Upper lobe of right lung (tissue), 1 donor: ENCODE results near the gene TRAPPC11. TPM values are rescaled to one million over a fixed set of nuclear protein-coding genes. Genes with fewer than 3 reads are reported as not detected.

ENCODE experiments used
- ATAC-seq: fragments of 200-7000 bp; cut with Tn5 transposase; one replicate; pipeline ENCODE4 v1.9.1; 2020; ENCODE audit warnings: mild to moderate bottlenecking, moderate library complexity
- DNase-seq: peaks from one replicate; pipeline ENCODE4 v3.0.0-alpha.2; 2020
- H3K27ac ChIP-seq: fragments of 200-600 bp; one replicate; pipeline ENCODE4 v1.8.0; 2022
- H3K27me3 ChIP-seq: fragments of 200-600 bp; one replicate; pipeline ENCODE4 v1.8.0; 2022; ENCODE audit warnings: mild to moderate bottlenecking
- H3K36me3 ChIP-seq: fragments of 200-600 bp; one replicate; pipeline ENCODE4 v1.8.0; 2022
- H3K4me1 ChIP-seq: fragments of 200-600 bp; one replicate; pipeline ENCODE4 v1.8.0; 2022
- H3K4me3 ChIP-seq: fragments of 200-600 bp; one replicate; pipeline ENCODE4 v1.8.0; 2022; ENCODE audit warnings: mild to moderate bottlenecking
- H3K9me3 ChIP-seq: fragments of 200-600 bp; one replicate; pipeline ENCODE4 v1.8.0; 2022
- CTCF ChIP-seq: fragments of 200-600 bp; IDR thresholded peaks from one replicate; pipeline ENCODE4 v1.8.0; 2022; ENCODE audit warnings: antibody characterized with exemption
- intact Hi-C: fragments of 100-400 bp; cut with DNase I; formaldehyde crosslinking; loops from one replicate; pipeline ENCODE4 v1.11.0; 2022
- total RNA-seq: library from RNA; stranded (reverse); fragmentation: NEBNext Ultra II Directional; extraction: Animal tissue kit (Norgen Biotek cat#: 25700); gene quantifications from one replicate; pipeline ENCODE4 v1.2.1, GENCODE V29; 2021
- donor health status: DM: no; HTN: yes; CAD: no; lungs with severe emphysema.

The TRAPPC11 gene
- total RNA-seq, 1 donor from 2014 or later: 31.7 TPM

- no peaks in the 10 kb centered on the region for H3K4me1 ChIP-seq
- DNase-seq: no peak
- TF ChIP-seq CTCF: no peak
- H3K9me3 ChIP-seq: no peaks in the 10 kb centered on the region
- ATAC-seq: no peak
- intact Hi-C loops: no loop called here
- no peak overlapping the region for H3K27ac ChIP-seq
- H3K36me3 ChIP-seq: no peaks in the 10 kb centered on the region
- no peaks in the 10 kb centered on the region for H3K27me3 ChIP-seq
- no peak overlapping the region for H3K4me3 ChIP-seq
Measured at GRCh38 chr4:183637461-183637860, 21.6 kb upstream of the TRAPPC11 start.

GRCh38 chr4:183638436-183638835, 20.7 kb upstream of the TRAPPC11 start:
- ATAC-seq: no peak
- Histone ChIP-seq H3K27me3 (no peaks in the 10 kb centered on the region), H3K36me3 (no peaks in the 10 kb centered on the region), H3K9me3 (no peaks in the 10 kb centered on the region), H3K4me1 (no peaks in the 10 kb centered on the region), H3K27ac (no peak overlapping the region), H3K4me3 (no peak overlapping the region)
- intact Hi-C loops: no loop called here
- no peak for TF ChIP-seq CTCF
- no peak for DNase-seq

GRCh38 chr4:183639291-183639690, 19.8 kb upstream of the TRAPPC11 start:
- no peak overlapping the region for H3K4me3 ChIP-seq
- no peak for TF ChIP-seq CTCF
- H3K27me3 ChIP-seq: no peaks in the 10 kb centered on the region
- H3K36me3 ChIP-seq: peaks cover 5% of the 10 kb centered on the region
- no peaks in the 10 kb centered on the region for H3K9me3 ChIP-seq
- intact Hi-C loops: no loop called here
- no peak overlapping the region for H3K27ac ChIP-seq
- DNase-seq (no peak), ATAC-seq (no peak)
- H3K4me1 ChIP-seq: no peaks in the 10 kb centered on the region

GRCh38 chr4:183645326-183645725, 13.8 kb upstream of the TRAPPC11 start:
- Histone ChIP-seq H3K27me3 (no peaks in the 10 kb centered on the region), H3K9me3 (no peaks in the 10 kb centered on the region), H3K27ac (no peak overlapping the region), H3K4me3 (no peak overlapping the region), H3K36me3 (peaks cover 65% of the 10 kb centered on the region), H3K4me1 (no peaks in the 10 kb centered on the region)
- DNase-seq: no peak
- TF ChIP-seq CTCF: no peak
- intact Hi-C loops: no loop called here
- no peak for ATAC-seq

- ATAC-seq: no peak
- H3K4me1 ChIP-seq: peaks cover 21% of the 10 kb centered on the region
- H3K9me3 ChIP-seq: no peaks in the 10 kb centered on the region
- H3K36me3 ChIP-seq: peaks cover 16% of the 10 kb centered on the region
- no peak overlapping the region for H3K27ac ChIP-seq
- TF ChIP-seq CTCF: no peak
- no peak for DNase-seq
- no peaks in the 10 kb centered on the region for H3K27me3 ChIP-seq
- intact Hi-C loops: no loop called here
- H3K4me3 ChIP-seq: no peak overlapping the region
Measured at GRCh38 chr4:183657564-183657963, 1.5 kb upstream of the TRAPPC11 start.

GRCh38 chr4:183658362-183659028, 598 bp upstream of the TRAPPC11 start:
- intact Hi-C loops: no loop called here
- peaks cover 21% of the 10 kb centered on the region for H3K4me1 ChIP-seq
- peaks cover 9% of the 10 kb centered on the region for H3K36me3 ChIP-seq
- H3K27me3 ChIP-seq: no peaks in the 10 kb centered on the region
- no peak for TF ChIP-seq CTCF
- ATAC-seq (peak; percentile 62), DNase-seq (peak; percentile 74)
- peak overlapping the region; percentile 90 for H3K4me3 ChIP-seq
- H3K27ac ChIP-seq: peak overlapping the region; percentile 93
- no peaks in the 10 kb centered on the region for H3K9me3 ChIP-seq
